Measurements from ENCODE around the gene TGFBRAP1. TPM values are rescaled to one million over a fixed set of nuclear protein-coding genes. Genes with fewer than 3 reads are reported as not detected.
A peak's percentile ranks its signal among the peaks of the same experiment; 100 is the strongest.

TGFBRAP1 gene, protein sequence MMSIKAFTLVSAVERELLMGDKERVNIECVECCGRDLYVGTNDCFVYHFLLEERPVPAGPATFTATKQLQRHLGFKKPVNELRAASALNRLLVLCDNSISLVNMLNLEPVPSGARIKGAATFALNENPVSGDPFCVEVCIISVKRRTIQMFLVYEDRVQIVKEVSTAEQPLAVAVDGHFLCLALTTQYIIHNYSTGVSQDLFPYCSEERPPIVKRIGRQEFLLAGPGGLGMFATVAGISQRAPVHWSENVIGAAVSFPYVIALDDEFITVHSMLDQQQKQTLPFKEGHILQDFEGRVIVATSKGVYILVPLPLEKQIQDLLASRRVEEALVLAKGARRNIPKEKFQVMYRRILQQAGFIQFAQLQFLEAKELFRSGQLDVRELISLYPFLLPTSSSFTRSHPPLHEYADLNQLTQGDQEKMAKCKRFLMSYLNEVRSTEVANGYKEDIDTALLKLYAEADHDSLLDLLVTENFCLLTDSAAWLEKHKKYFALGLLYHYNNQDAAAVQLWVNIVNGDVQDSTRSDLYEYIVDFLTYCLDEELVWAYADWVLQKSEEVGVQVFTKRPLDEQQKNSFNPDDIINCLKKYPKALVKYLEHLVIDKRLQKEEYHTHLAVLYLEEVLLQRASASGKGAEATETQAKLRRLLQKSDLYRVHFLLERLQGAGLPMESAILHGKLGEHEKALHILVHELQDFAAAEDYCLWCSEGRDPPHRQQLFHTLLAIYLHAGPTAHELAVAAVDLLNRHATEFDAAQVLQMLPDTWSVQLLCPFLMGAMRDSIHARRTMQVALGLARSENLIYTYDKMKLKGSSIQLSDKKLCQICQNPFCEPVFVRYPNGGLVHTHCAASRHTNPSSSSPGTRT
- 19.6 and 24.1 TPM in 2 replicates for total RNA-seq

- TF ChIP-seq CTCF (IDR thresholded peaks at IDR 0.05; ENCODE audit: insufficient read depth, low read length, poor library complexity, severe bottlenecking), result no peak
- Histone ChIP-seq H3K4me3 (ENCODE audit: low read depth, low read length) (peak within 1 kb of the TSS; percentile 62), H3K36me3 (ENCODE audit: control insufficient read depth, insufficient read depth, low read length) (no peaks in the 10 kb centered on the region), H3K27me3 (ENCODE audit: control insufficient read depth, insufficient read depth, low read length) (no peaks in the 10 kb centered on the region)
- no peak for DNase-seq (ENCODE audit: low read depth)
These were observed at the start of gene TGFBRAP1 for GRCh38 chr2:105329561-105330495. Gene TGFBRAP1, minus strand, starts transcription at chr2:105329735. Its CDS starts 21,434 bp downstream, at chr2:105308301.

DNA sequence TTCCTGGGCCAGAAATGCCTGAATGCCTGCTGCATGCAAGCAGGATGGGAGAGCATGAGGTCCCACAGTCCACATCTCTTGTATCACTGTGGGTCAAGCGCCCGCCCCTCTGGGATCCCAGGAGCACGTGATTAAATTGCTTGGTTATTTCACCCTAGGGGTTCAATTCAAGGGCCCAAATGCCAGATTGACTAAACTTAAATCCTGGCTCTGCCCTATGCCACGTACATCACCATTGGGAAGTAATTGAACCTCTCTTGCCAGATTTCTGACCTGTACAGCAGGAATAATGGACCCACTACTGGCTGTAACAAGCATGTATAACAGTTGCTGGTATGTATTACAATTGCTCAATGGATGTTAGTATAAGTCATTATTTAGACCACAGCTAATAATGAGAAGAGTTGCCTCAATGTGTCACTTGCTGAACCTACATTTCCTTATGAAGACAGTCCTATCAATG, 49.4 kb upstream of the TGFBRAP1 start:
- no peak overlapping the region for H3K4me3 ChIP-seq (ENCODE audit: low read depth, low read length)
- H3K36me3 ChIP-seq (ENCODE audit: control insufficient read depth, insufficient read depth, low read length), result peaks cover 4% of the 10 kb centered on the region
- no peak for DNase-seq (ENCODE audit: low read depth)
- no peaks in the 10 kb centered on the region for H3K27me3 ChIP-seq (ENCODE audit: control insufficient read depth, insufficient read depth, low read length)
- TF ChIP-seq CTCF (IDR thresholded peaks at IDR 0.05; ENCODE audit: insufficient read depth, low read length, poor library complexity, severe bottlenecking), result no peak

GRCh38 chr2:105378276-105378840, 48.8 kb upstream of the TGFBRAP1 start:
- no peak overlapping the region for H3K4me3 ChIP-seq (ENCODE audit: low read depth, low read length)
- no peak for TF ChIP-seq CTCF (IDR thresholded peaks at IDR 0.05; ENCODE audit: insufficient read depth, low read length, poor library complexity, severe bottlenecking)
- H3K36me3 ChIP-seq (ENCODE audit: control insufficient read depth, insufficient read depth, low read length), result peaks cover 8% of the 10 kb centered on the region
- DNase-seq (ENCODE audit: low read depth), result no peak
- no peaks in the 10 kb centered on the region for H3K27me3 ChIP-seq (ENCODE audit: control insufficient read depth, insufficient read depth, low read length)

GRCh38 chr2:105377871-105378270, 48.3 kb upstream of the TGFBRAP1 start:
- H3K4me3 ChIP-seq (ENCODE audit: low read depth, low read length), result no peak overlapping the region
- no peak for TF ChIP-seq CTCF (IDR thresholded peaks at IDR 0.05; ENCODE audit: insufficient read depth, low read length, poor library complexity, severe bottlenecking)
- no peak for DNase-seq (ENCODE audit: low read depth)
- peaks cover 9% of the 10 kb centered on the region for H3K36me3 ChIP-seq (ENCODE audit: control insufficient read depth, insufficient read depth, low read length)
- H3K27me3 ChIP-seq (ENCODE audit: control insufficient read depth, insufficient read depth, low read length), result no peaks in the 10 kb centered on the region

- no peaks in the 10 kb centered on the region for H3K27me3 ChIP-seq (ENCODE audit: control insufficient read depth, insufficient read depth, low read length)
- H3K4me3 ChIP-seq (ENCODE audit: low read depth, low read length), result no peak overlapping the region
- H3K36me3 ChIP-seq (ENCODE audit: control insufficient read depth, insufficient read depth, low read length), result peaks cover 9% of the 10 kb centered on the region
- TF ChIP-seq CTCF (IDR thresholded peaks at IDR 0.05; ENCODE audit: insufficient read depth, low read length, poor library complexity, severe bottlenecking), result no peak
- no peak for DNase-seq (ENCODE audit: low read depth)
These were observed 47.3 kb upstream of the TGFBRAP1 start for GRCh38 chr2:105376789-105377240.

Data from kidney epithelial cell (primary cell).